HG03457 (cell line): ENCODE measurements around the gene RPL32.
"Not testable (repeated sequence)": the region's sequence is repeated elsewhere in the genome, so short reads cannot be mapped to it uniquely, and the experiment has no call there.

Experiments used
- ATAC-seq: cut with Tn5 transposase; IDR thresholded peaks from one replicate; pipeline ENCODE4 v1.9.1; 2021; ENCODE audit warnings: moderate number of reproducible peaks; ENCODE audit not compliant: unreplicated experiment

The RPL32 gene

DNA sequence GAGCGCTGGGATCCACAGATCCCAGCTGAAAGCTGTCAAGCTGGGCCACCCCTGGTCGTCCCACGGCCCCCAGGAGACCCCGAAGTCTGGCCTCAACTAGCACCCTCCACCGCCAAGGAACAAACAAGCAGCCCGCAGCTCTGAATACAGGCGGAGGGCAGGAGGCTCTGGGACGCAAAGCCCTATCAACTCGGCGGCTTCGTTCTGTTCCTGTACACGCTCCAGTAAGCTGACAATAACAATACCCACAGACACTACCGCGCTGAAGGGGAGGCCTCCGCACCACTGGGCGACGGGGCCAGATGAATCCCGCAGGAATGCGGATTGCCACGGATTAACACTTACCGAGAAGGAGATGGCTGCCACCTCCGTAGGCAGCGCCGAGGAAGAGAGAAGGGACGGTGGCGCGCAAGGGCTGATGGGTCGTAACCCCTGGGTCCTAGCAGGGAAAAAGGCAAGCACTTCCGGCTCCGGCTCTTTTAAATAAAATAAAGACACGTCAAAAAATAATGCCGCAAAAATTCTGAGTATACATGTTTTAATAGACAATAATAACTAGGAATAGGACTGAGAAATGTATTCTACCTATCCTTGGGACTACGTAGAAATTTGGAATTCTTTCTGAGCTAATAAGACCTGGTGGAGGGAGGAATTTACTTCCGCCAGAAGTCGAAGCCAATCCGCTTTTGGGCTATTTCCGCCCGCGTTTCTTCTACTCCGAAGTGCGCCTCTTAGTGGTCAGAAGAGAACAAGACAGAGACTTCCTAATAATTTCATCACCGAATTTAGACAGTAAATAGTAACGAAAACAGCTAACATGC is at the start of gene RPL32:
Gene RPL32, minus strand, starts transcription at position 417 of the 821 bp plus-strand sequence. CDS start 1,328 bp downstream, outside the sequence.
- ATAC-seq = peak; percentile 76

DNA sequence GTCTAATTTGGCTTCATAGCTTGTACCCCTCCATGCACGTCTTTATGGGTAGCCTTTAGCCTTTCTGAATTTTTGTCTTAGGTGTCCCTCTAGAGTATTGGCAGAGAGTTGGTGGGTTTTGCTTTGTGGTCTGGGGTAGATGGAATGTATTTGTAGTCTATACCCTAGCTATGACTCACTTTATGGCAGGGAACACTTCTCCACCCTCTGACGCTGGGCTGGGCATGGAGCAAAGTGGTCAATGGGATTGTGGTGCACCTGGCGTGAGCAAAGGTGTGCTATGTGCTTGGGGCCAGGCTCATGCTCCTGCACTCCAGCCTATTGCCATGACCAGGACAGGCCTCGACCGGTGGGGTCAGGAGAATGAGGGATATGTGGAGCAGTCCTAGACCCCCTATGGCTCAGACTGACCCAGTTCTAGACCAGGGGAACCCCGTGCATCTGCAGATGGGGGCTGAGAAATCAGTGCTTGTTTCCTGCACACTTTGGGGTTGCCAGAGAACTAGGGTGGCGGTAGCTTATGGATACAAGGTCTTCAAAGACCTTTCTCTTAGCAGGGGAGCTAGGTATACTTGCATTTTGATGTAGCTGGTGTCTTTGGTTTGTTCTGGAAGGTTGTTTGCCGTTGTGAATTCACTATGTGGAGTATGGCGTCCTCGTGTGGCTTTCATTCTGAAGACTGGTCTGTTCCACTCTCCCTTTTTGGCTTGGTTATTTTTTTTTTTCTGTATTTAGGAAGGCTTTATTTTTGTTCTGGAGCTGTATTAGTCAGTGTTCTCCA is 49.4 kb upstream of the RPL32 start:
- ATAC-seq = no peak

DNA sequence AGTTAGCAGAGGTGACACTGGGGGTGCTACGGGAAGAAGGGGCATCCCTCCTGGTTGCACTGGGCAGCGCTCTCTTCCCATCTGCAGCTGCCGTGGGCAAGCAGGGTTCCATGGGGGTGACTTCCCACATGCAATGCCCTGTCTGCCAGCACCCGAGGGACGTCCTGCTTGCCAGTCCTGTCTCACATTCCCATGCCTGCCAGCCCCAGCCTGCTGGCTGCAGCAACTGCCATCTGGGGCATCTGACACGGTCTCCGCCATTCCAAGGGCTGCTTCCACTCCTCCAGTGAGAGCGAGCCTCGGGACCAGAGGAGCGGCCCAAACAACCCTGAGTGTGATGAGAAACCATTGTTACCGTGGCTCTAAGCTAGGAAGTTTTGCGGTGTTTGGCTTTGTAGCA is 45.4 kb upstream of the RPL32 start:
- ATAC-seq = no peak

DNA sequence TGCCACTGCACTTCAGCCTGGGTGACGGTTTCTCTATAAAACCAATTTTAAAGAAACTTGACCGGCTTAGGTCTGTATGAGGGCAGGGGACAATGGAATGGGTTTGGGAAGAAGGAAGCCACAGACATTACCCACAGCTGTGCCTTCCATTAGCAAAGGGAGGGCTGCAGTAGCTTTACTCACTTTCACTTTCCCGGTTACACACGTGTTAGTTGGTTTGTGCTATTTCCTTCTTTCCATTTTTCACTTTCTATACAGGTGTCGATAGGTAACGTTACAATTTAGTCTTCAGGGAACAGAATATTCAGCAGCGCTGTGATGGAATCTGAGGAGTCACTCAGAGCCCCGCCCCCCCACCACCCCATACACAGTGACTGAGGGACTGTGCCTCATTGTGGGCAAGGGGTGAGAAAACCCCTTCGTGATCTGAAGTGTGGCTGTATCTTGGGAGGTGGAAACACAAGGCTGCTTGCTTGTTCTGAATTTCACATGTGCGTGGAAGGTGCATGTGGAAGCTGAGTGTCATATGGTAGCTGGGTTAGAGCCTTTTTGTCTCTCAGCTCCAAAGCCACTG is 44.8 kb upstream of the RPL32 start:
- ATAC-seq = no peak

DNA sequence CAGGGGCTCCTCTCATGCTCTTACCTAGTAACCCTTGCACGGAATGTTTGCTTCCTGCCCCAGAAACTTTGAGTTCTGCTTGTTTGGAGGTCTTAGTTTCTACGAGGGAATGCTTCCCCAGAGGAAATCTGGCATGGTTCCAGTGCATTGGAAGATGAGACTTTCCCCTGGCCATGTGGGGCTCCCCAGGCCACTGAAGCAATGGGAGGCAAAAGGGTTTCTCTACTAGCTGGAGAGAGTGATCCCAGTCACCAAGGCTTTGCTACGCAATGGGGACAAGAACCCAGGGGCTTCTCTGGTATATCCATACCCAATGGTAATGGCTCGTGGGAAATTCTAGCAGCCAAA is 44.2 kb upstream of the RPL32 start:
- no peak for ATAC-seq

DNA sequence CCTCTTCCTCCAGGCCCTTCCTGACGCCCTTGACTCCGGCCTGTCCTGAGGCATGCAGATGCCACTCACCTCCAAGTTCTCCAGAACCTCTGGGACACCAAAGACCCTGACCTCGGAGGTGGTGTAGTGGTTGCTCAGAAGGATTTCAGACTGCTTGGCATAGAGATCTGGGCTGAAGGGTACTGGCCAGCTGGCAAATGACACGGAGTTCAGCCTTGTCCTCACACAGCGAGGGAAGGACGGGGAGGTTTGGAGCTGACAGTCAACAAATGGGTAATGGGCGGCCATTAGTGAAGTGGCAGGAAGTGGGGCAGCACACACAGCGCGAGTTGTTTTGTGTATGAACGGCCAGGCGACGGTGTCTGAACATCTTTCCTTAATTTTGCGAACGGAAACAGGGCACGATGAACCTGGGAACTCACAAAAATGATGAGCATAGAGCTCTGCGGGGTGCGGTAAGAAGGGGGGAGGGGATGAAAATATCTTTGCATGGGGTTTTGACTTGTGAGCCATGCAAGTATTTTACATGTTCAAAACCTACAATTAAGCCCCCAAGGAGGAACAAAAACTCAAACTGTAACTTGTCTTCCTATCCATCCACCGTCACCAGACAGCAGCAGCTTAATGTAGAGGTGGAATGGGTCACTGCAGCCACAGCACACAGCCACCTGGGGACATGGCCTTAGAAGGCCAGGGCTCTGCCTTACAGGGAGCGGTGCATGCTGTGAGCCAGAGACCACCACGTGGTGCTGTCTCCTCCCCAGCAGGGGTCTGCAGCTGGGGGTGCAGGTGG is 43.6 kb upstream of the RPL32 start:
- no peak for ATAC-seq

DNA sequence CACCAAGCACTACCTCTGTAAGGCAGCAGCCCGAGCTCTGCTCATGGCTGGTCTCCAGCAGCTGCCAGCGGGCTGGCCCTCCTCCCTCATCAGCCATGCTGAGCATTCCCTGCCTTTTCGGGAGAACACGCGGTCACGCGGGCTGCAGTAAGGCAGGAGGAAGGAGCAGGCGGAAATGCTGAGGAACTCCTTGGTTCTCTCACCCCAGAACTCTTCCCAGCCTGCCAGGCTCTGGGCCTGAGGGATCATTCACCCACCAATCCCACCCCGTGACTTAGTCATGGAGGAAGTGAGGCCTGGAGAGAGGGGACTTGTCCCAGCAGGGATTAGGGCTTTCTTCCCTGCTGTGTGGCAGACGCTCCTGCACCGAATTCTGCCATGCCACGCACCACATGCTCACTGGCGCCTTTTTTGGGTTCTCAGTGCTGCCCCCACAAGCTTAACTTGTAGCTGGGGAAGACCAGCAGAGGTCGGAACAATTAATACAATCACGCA is 42.9 kb upstream of the RPL32 start:
- ATAC-seq = no peak

DNA sequence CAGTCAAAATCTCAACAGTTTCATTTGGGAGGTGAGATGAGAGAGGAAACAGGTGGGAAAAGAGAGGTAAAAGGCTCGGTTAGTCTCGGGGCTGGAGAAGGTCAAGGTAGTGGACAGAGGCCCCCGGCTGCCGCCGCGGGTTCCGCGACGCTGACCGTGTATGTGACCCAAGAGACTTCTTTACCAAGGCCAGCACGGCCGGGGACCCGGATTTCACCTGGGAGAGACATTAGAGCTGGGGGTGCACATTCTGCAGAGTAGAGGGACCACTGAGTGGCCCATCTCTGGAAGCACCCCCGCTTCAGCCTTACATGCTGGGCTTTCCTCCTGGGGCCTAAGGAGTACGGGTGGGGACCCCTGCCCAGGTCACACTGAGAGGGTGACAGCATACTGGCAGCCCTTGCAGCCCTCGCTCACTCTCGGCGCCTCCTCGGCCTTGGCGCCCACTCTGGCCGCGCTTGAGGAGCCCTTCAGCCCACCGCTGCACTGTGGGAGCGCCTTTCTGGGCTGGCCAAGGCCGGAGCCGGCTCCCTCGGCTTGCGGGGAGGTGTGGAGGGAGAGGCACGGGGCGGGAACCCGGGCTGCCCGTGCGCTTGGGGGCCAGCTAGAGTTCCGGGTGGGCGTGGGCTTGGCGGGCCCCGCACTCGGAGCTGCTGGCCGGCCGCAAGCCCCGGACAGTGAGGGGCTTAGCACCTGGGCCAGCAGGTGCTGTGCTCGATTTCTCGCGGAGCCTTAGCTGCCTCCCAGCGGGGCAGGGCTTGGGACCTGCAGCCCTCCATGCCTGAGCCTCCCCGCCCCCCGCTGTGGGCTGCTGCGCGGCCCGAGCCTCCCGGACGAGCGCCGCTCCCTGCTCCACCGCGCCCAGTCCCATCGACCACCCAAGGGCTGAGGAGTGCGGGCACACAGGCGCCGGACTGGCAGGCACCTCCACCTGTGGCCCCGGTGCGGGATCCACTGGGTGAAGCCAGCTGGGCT is 41.3 kb upstream of the RPL32 start:
- no peak for ATAC-seq

DNA sequence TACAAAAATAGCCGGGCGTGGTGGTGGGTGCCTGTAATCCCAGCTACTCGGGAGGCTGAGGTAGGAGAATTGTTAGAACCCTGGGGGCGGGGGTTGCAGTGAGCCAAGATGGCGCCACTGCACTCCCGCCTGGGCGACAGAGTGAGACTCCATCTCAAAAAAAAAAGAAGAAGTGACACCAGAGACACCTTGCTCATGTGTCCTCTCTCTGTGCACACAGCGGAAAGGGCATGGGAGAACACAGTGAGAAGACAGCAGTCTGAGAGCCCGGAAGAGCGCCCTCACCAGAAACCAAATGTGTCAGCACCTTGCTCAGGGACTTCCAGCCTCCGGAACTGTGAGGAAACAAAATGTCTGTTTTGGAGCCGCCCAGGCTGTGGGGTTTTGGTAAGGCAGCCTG is 40.5 kb upstream of the RPL32 start:
- not testable (repeated sequence) for ATAC-seq

DNA sequence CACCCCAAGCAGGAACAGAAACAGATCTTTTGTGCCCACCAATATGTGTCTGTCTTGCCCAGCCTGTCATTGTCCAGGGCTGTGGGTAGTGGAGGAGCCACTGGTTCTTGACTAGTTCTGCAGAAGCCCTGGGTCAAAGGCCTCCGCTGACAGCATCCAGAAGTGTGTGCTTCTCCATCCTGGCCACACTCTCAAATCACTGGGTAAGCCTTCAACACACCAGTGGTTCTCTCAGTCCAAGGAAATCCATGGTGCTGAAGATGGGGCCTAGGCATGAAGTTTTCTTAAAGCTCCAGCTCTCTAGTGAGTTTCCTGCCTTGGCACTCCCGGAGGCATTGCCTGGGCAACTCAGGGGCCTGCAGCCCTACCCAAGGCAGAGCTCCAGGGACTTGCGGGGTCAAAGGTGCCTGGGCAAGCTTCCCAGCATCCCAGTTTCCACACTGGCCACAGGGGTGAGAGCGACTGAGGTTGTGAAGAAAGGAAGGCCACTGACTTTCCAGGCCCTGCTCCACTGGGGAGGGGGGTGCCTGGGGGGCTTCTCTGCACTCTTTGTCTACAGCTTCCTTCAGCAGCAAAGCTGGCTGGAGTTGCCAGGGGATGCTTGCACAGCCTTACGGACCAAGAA is 37.9 kb upstream of the RPL32 start:
- ATAC-seq = no peak

DNA sequence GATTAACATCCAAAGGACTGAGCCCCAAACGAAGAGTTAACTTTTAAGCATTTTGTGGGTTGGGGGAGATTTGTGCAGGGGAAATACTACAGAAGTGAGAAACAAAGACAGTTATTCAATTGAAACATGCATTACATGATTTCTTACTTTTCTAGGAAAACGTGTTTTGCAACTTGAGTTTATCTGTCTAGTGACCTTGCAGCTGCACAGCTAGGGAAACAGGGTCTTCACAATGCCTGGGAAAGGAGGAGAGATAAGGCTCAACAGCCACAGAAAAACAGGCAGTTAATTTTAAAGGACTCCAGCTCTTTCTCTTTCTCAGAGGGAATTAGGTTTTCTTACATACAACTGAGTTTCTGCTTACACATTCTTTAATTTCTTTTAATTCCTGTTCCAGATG is 37.4 kb upstream of the RPL32 start:
- not testable (repeated sequence) for ATAC-seq

DNA sequence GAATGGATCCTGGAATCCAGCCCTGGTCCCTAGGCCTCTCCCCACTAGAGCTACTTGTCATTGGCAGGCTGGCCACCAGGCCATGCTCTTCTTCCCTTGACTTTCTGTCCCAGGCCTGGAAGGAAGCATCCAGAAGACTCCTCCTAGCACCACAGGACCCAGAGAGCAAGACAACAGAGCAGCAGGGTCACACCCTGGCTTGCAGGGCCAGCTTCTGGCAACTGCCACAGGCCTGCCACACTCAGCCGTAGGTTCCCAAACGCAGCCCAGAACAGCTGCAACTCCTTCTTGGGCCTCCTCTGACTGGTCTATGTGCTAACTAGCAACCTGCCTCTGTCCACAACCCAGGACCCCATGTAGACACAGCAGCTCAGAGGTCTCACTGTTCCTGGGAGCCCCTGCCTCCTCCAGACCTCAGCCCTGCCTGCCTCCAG is 36.8 kb upstream of the RPL32 start:
- no peak for ATAC-seq

DNA sequence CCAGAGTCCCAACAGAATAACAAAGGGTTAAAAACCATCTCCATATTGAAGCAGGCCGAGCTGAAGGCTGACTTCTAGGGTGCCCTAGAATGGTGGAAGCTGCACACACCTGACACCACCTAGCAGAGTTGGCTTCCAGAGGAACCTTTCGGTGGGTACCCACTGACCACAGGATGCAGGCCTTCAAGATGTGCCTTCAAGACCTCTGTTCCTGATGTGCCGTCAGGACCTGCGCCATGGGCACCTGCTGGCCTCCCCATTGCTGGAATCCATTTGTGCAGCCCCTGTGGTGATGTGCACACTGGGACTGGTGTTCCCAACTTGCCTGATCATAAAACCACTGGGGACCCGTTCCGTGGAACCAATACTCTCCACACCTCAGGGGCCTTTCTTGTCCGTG is 35.7 kb upstream of the RPL32 start:
- no peak for ATAC-seq

DNA sequence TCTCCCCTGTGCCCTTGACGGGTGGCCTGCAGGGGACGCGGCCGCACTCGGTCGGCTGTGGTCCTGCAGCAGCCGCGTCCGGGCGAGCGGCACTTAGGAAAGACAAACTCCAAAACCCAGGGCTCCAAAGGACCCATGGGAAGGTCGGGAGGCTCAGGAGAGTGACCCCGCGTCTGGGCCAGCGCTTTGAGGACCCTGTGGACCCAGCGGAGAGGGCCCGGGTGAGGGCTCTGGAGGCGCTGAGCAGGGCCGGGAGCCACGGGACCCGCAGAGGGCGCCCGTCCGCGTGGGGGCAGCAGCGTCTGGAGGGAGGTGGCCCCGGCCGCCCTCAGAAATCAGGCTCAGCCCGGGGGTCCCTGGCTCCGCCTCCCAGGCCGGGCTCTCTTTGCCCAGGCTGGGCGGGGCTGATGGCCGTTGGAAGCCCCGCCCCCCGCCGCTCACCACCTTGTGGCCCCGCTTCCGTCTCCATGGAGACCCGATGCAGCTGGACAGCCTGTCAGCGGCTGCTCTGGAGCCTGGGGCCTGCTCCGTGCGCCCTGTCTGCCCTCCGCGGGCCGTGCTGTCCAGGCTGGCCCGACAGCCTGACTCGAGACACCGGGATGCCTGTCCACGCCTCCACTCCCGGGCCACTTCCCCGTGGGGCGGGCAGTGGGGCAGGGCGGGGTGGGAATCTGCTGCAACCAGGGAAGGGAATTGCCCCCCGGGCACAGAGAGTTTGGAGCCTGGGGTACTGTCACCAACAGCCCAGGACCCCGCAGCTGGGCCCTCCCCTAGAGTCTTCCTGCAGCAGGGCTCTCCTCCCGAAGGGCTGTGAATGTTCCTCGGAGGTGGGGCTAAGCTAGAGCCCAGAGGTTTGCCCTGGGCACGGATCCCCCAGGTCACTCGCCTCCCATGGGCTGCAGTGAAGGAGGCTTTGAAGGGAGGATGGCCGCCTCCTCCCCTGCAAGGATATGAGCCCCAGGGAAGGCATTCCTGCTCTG is 34.8 kb upstream of the RPL32 start:
- ATAC-seq = no peak

DNA sequence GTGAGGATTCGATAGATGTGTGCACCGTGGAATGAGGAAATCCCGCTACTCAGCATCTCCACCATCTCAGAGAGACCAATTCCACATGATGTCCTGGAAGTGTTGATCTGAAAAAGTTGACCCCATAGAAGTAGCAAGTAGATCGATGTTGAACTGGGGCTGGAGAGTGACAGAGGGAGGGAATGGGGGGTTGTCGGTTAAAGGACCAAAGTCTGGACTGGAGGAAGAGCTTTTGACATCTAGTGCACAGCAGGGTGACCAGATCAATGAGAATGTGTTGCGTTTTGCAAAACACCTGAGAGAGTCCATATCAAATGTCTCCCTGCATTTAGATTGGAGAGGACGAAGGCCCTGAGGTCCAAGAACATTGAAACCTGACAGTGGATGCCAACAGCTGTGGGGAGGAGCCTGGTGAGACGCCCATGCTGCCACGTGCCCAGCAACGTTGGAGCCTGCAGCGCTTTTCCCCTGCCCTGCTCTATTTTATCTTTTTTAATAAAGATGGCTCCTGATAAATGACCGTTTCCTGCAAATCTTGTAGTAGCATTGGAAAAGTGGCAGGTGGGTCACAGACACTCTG is 30.1 kb upstream of the RPL32 start:
- no peak for ATAC-seq

DNA sequence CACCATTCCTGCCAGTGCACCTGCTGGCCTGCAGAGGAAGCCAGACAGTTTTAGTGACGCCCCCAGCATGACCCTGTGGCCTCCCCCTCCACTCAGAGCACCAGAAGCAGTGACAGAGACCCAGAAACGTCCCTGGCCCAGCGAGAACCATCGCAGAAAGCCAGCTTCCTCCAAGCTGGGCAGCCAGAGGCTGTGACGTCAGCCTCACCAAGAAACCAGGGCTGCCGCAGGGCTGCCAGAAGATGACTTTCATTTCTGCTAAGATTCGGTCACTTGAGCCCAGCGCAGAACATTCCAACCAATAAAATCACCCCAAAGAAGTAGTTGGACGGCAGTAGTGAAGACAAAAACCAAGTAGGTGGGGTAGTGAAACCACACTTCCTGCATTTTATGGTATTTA is 29.6 kb upstream of the RPL32 start:
- no peak for ATAC-seq

DNA sequence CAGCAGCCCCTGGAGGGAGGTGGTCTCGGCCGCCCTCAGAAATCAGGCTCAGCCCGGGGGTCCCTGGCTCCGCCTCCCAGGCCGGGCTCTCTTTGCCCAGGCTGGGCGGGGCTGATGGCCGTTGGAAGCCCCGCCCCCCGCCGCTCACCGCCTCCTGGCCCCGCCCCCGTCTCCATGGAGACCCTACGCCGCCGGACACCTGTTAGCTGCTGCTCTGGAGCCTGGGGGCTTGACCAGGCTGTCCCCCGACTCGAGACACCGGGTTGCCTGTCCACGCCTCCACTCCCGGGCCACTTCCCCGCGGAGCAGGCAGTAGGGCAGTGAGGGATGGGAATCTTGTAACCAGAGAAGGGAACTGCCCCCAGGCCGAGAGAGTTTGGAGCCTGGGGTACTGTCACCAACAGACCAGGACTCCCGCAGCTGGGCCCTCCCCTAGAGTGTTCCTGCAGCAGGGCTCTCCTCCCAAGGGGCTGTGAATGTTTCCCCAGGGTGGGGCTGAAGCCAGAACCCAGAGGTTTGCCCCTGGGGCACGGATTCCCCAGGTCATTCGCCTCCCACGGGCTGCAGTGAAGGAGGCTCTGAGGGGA is 27.8 kb upstream of the RPL32 start:
- ATAC-seq = no peak
